Suprapubic skin (tissue), 4 donors: Measurements from ENCODE around the gene MYH7B. TPM values are rescaled to one million over a fixed set of nuclear protein-coding genes. Genes with fewer than 3 reads are reported as not detected.

Source experiments
- DNase-seq, 2 donors: peaks; one replicate each; pipeline ENCODE4 v3.0.0-alpha.2; 2019; ENCODE audit warnings: low spot score in 2 of 2
- H3K27ac ChIP-seq: fragments of 200-600 bp; sonication (generic); one replicate; pipeline ENCODE4 v1.5.1; 2019
- H3K27me3 ChIP-seq: fragments of 200-600 bp; sonication (generic); one replicate; pipeline ENCODE4 v1.5.1; 2019
- H3K36me3 ChIP-seq: fragments of 200-600 bp; sonication (generic); one replicate; pipeline ENCODE4 v1.5.1; 2019
- H3K4me1 ChIP-seq: fragments of 200-600 bp; sonication (generic); one replicate; pipeline ENCODE4 v1.5.1; 2019
- H3K4me3 ChIP-seq: fragments of 200-600 bp; sonication (generic); one replicate; pipeline ENCODE4 v1.5.1; 2019; ENCODE audit warnings: mild to moderate bottlenecking
- H3K9me3 ChIP-seq: fragments of 200-600 bp; sonication (generic); one replicate; pipeline ENCODE4 v1.5.1; 2019
- CTCF ChIP-seq, 2 donors: fragments of 200-600 bp in 1 of 2; fragments of 450-650 bp in 1 of 2; sonication (generic) in 1 of 2; IDR thresholded peaks; one replicate each; pipeline ENCODE4 v1.5.1; 2016 to 2019; ENCODE audit warnings: antibody characterized with exemption in 2 of 2, mild to moderate bottlenecking in 1 of 2, moderate library complexity in 1 of 2
- EP300 ChIP-seq: sonication (generic); formaldehyde crosslinking; IDR thresholded peaks from one replicate; pipeline ENCODE4 v1.6.1; 2017; ENCODE audit warnings: antibody characterized with exemption
- POLR2A ChIP-seq, 2 donors: fragments of 450-650 bp; IDR thresholded peaks; one replicate each; pipeline ENCODE4 v1.6.1; 2017; ENCODE audit warnings: antibody characterized with exemption in 2 of 2, mild to moderate bottlenecking in 2 of 2, moderate library complexity in 2 of 2
- POLR2AphosphoS5 ChIP-seq, 3 donors: sonication (generic); formaldehyde crosslinking; IDR thresholded peaks; one replicate each; pipeline ENCODE4 v1.6.1; 2017; ENCODE audit warnings: antibody characterized with exemption in 3 of 3
- WGBS: methylation state at CpG from one replicate; pipeline ENCODE4 v1.1.5; 2018; 5-methylcytosine and 5-hydroxymethylcytosine counted together
- total RNA-seq, 4 donors: library from RNA; depleted of rRNA; stranded (reverse); fragments of >200 nt; gene quantifications; one replicate each; pipeline ENCODE4 v1.1.0, GENCODE V29; 2016

MYH7B gene
- total RNA-seq, 4 donors from 2014 or later, result 0.18 to 0.97 (median 0.30) TPM; not detected in 1

GRCh38 chr20:34993941-34994508, 38.4 kb downstream of the MYH7B start:
- peaks cover 44% of the 10 kb centered on the region for H3K36me3 ChIP-seq
- peaks cover 8% of the 10 kb centered on the region for H3K4me1 ChIP-seq
- no peak overlapping the region for H3K4me3 ChIP-seq
- no peak overlapping the region for H3K27ac ChIP-seq
- 91% methylated on average over 5 of the region's 22 CpGs for WGBS
- no peak for DNase-seq
- TF ChIP-seq CTCF (IDR thresholded peaks at IDR 0.05) (no peak), POLR2AphosphoS5 (IDR thresholded peaks at IDR 0.05) (no peak), EP300 (no peak)
- H3K9me3 ChIP-seq, result no peaks in the 10 kb centered on the region
- H3K27me3 ChIP-seq, result no peaks in the 10 kb centered on the region

GRCh38 chr20:34994509-34995131, 39.0 kb downstream of the MYH7B start:
- H3K27me3 ChIP-seq, result no peaks in the 10 kb centered on the region
- no peak overlapping the region for H3K27ac ChIP-seq
- peaks cover 50% of the 10 kb centered on the region for H3K36me3 ChIP-seq
- TF ChIP-seq CTCF (IDR thresholded peaks at IDR 0.05) (no peak), POLR2AphosphoS5 (IDR thresholded peaks at IDR 0.05) (no peak), EP300 (no peak), POLR2A (IDR thresholded peaks at IDR 0.05) (no peak)
- H3K4me3 ChIP-seq, result no peak overlapping the region
- no peak for DNase-seq
- WGBS, result 85% methylated on average over 12 of the region's 14 CpGs
- no peaks in the 10 kb centered on the region for H3K9me3 ChIP-seq
- peaks cover 8% of the 10 kb centered on the region for H3K4me1 ChIP-seq

- H3K36me3 ChIP-seq, result peaks cover 56% of the 10 kb centered on the region
- no peak for DNase-seq
- 81% methylated on average over 14 of the region's 14 CpGs for WGBS
- H3K4me3 ChIP-seq, result no peak overlapping the region
- no peaks in the 10 kb centered on the region for H3K27me3 ChIP-seq
- H3K27ac ChIP-seq, result no peak overlapping the region
- no peaks in the 10 kb centered on the region for H3K9me3 ChIP-seq
- TF ChIP-seq POLR2A (IDR thresholded peaks at IDR 0.05), result no peak
- no peak for TF ChIP-seq CTCF (IDR thresholded peaks at IDR 0.05)
- no peak for TF ChIP-seq EP300
- peaks cover 8% of the 10 kb centered on the region for H3K4me1 ChIP-seq
Measured at GRCh38 chr20:34995192-34995591, 39.5 kb downstream of the MYH7B start.

- Histone ChIP-seq H3K27ac (no peak overlapping the region), H3K36me3 (peaks cover 61% of the 10 kb centered on the region), H3K9me3 (no peaks in the 10 kb centered on the region), H3K27me3 (no peaks in the 10 kb centered on the region), H3K4me1 (peaks cover 8% of the 10 kb centered on the region), H3K4me3 (no peak overlapping the region)
- 98% methylated on average over 6 of the region's 7 CpGs for WGBS
- DNase-seq, result no peak
- TF ChIP-seq CTCF (IDR thresholded peaks at IDR 0.05) (no peak), POLR2AphosphoS5 (IDR thresholded peaks at IDR 0.05) (no peak), POLR2A (IDR thresholded peaks at IDR 0.05) (no peak), EP300 (no peak)
Measured at GRCh38 chr20:34995696-34996095, 40.0 kb downstream of the MYH7B start.

GRCh38 chr20:34996243-34997028, 40.8 kb downstream of the MYH7B start:
- H3K4me1 ChIP-seq, result peaks cover 8% of the 10 kb centered on the region
- H3K36me3 ChIP-seq, result peaks cover 68% of the 10 kb centered on the region
- no peaks in the 10 kb centered on the region for H3K9me3 ChIP-seq
- no peak overlapping the region for H3K27ac ChIP-seq
- WGBS, result 96% methylated on average over 24 of the region's 26 CpGs
- H3K27me3 ChIP-seq, result no peaks in the 10 kb centered on the region
- no peak for DNase-seq
- TF ChIP-seq POLR2A (IDR thresholded peaks at IDR 0.05) (no peak), EP300 (no peak), POLR2AphosphoS5 (IDR thresholded peaks at IDR 0.05) (no peak), CTCF (IDR thresholded peaks at IDR 0.05) (no peak)
- no peak overlapping the region for H3K4me3 ChIP-seq
